Ovary (tissue), 3 donors: ENCODE data around the gene WNK2.

Experiments
- CTCF ChIP-seq, 3 donors: fragments of 450-650 bp in 2 of 3; fragments of 200-600 bp in 1 of 3; IDR thresholded peaks; one replicate each; pipeline versions ENCODE4 v1.5.1 to v1.8.0; 2016 to 2022; ENCODE audit warnings: antibody characterized with exemption in 3 of 3, mild to moderate bottlenecking in 1 of 3
- EP300 ChIP-seq: sonication (generic); formaldehyde crosslinking; IDR thresholded peaks from one replicate; pipeline ENCODE4 v1.6.1; 2017; ENCODE audit warnings: antibody characterized with exemption
- donor health status: DM: no; HTN: no; CAD: no.

GRCh38 chr9:93254806-93255493 lies 71.0 kb downstream of the WNK2 start:
- no peak for TF ChIP-seq CTCF (IDR thresholded peaks at IDR 0.05)
- no peak for TF ChIP-seq EP300
